K562 (cell line): Measurements from ENCODE around the gene RUVBL1. TPM values are rescaled to one million over a fixed set of nuclear protein-coding genes. Genes with fewer than 3 reads are reported as not detected.

Experiments
- CTCF ChIP-seq, 3 experiments: IDR thresholded peaks in 2 of 3; conservative IDR thresholded peaks in 1 of 3; 2 replicates each; pipeline ENCODE4 v1.5.1; 2011 to 2012; ENCODE audit warnings: low read length in 3 of 3, mild to moderate bottlenecking in 3 of 3, control low read depth in 2 of 3, improper control_type of control experiment in 1 of 3, inconsistent platforms in 1 of 3, low read depth in 1 of 3, mixed read lengths in 1 of 3, moderate library complexity in 1 of 3; ENCODE audit not compliant: insufficient read depth in 2 of 3
- CTCFL ChIP-seq: IDR thresholded peaks from 2 replicates; pipeline ENCODE4 v1.6.1; 2011; ENCODE audit warnings: borderline replicate concordance, low read depth, mild to moderate bottlenecking, moderate library complexity, low read length; ENCODE audit not compliant: insufficient read depth, poor library complexity, severe bottlenecking
- GMEB1 ChIP-seq: fragments of 250-450 bp; sonication (Bioruptor Pico); IDR thresholded peaks from 2 replicates; pipeline ENCODE4 v1.4.0; 2020; ENCODE audit warnings: mild to moderate bottlenecking
- HMG20A ChIP-seq: fragments of 450-650 bp; formaldehyde crosslinking; conservative IDR thresholded peaks from 2 replicates; pipeline ENCODE4 v1.4.0; 2020; ENCODE audit warnings: mild to moderate bottlenecking, mixed read lengths
- LCOR ChIP-seq: sonication (generic); formaldehyde crosslinking; IDR thresholded peaks from 2 replicates; pipeline ENCODE4 v1.8.0; 2022; ENCODE audit warnings: mild to moderate bottlenecking, missing genetic modification reagents
- MAFG ChIP-seq: fragments of 450-650 bp; conservative IDR thresholded peaks from 2 replicates; pipeline ENCODE4 v1.6.1; 2016; ENCODE audit warnings: missing genetic modification characterization, missing compliant biosample characterization
- MAZ ChIP-seq, 2 experiments: fragments of 450-650 bp in 1 of 2; sonication (generic) in 1 of 2; formaldehyde crosslinking; IDR thresholded peaks in 1 of 2; conservative IDR thresholded peaks in 1 of 2; 2 replicates each; pipeline versions ENCODE4 v1.4.0 to v1.5.0; 2020; ENCODE audit warnings: mild to moderate bottlenecking in 1 of 2, missing genetic modification reagents in 1 of 2
- NFIX ChIP-seq: fragments of 250-450 bp; sonication (Bioruptor Pico); IDR thresholded peaks from 2 replicates; pipeline ENCODE4 v1.4.0; 2020; ENCODE audit warnings: low read depth, mild to moderate bottlenecking, moderate library complexity
- NONO ChIP-seq, 2 experiments: fragments of 200-400 bp in 1 of 2; fragments of 450-650 bp in 1 of 2; formaldehyde crosslinking in 1 of 2; IDR thresholded peaks; 2 replicates each; pipeline ENCODE4 v1.6.1; 2017; ENCODE audit warnings: low read depth in 2 of 2, mild to moderate bottlenecking in 2 of 2, moderate library complexity in 2 of 2, low read length in 1 of 2
- SAFB ChIP-seq: fragments of 200-400 bp; formaldehyde crosslinking; IDR thresholded peaks from 2 replicates; pipeline ENCODE4 v1.6.1; 2017; ENCODE audit warnings: low read depth, low read length, borderline replicate concordance
- STAT6 ChIP-seq: sonication (generic); formaldehyde crosslinking; IDR thresholded peaks from 2 replicates; pipeline ENCODE4 v1.8.1; 2023; ENCODE audit warnings: mild to moderate bottlenecking, missing genetic modification reagents
- TARDBP ChIP-seq: fragments of 450-650 bp; IDR thresholded peaks from 2 replicates; pipeline ENCODE4 v1.6.1; 2016
- TGIF2 ChIP-seq: sonication (generic); formaldehyde crosslinking; IDR thresholded peaks from 2 replicates; pipeline ENCODE4 v1.8.1; 2022; ENCODE audit warnings: mild to moderate bottlenecking, missing genetic modification reagents, moderate library complexity
- XRCC5 ChIP-seq: fragments of 200-400 bp; formaldehyde crosslinking; IDR thresholded peaks from 2 replicates; pipeline ENCODE4 v1.6.1; 2017; ENCODE audit warnings: low read depth, mild to moderate bottlenecking, low read length
- ZFX ChIP-seq: sonication (generic); formaldehyde crosslinking; IDR thresholded peaks from 2 replicates; pipeline ENCODE4 v1.8.0; 2022; ENCODE audit warnings: mild to moderate bottlenecking, missing genetic modification reagents, moderate library complexity
- ZNF143 ChIP-seq: sonication (generic); formaldehyde crosslinking; IDR thresholded peaks from 2 replicates; pipeline ENCODE4 v1.9.0; 2022; ENCODE audit warnings: mild to moderate bottlenecking, missing genetic modification reagents
- ZNF263 ChIP-seq: sonication (generic); formaldehyde crosslinking; IDR thresholded peaks from 2 replicates; pipeline ENCODE4 v1.8.0; 2022; ENCODE audit warnings: mild to moderate bottlenecking, missing genetic modification reagents, borderline replicate concordance
- polyA plus RNA-seq, 8 experiments: library from polyadenylated mRNA; depleted of rRNA in 4 of 8; stranded (reverse) in 5 of 8; unstranded in 3 of 8; fragments of >200 nt; fragmentation: Nextera tagmentation in 2 of 8; fragmentation: Illumina TruSeq in 1 of 8; extraction: Ambion mirVana in 2 of 8; extraction: Trizol in 1 of 8; gene quantifications; 2 replicates each; pipeline versions ENCODE4 v1.2.1 to v1.2.3, GENCODE V29; 2011 to 2014; ENCODE audit warnings: inconsistent platforms in 1 of 8, missing spikeins in 1 of 8
- total RNA-seq, 7 experiments: library from RNA; depleted of rRNA in 6 of 7; stranded (reverse); fragments of >200 nt in 6 of 7; fragmentation: Illumina TruSeq in 2 of 7; extraction: Trizol in 2 of 7; gene quantifications; 2 replicates each; pipeline versions ENCODE4 v1.2.1 to v1.2.3, GENCODE V29; 2011 to 2021; ENCODE audit warnings: low replicate concordance in 1 of 7

Gene RUVBL1
- total and polyA plus RNA-seq, 9 of the 15 experiments (the other 6 are each of a cell fraction or from before 2014, with no cell fraction given): 20.7 to 147 (median 113) TPM

- TF ChIP-seq NFIX (no peak), GMEB1 (peak; percentile 66), SAFB (peak; percentile 89), TGIF2 (no peak), ZNF263 (0 out of 2 replicates have a peak, but pooled peaks have one; percentile 28), CTCFL (peak; percentile 91), TARDBP (0 out of 2 replicates have a peak, but pooled peaks have one; percentile 38), XRCC5 (peak; percentile 84; the same call in 1 of the 2 replicates), ZFX (peak; percentile 80), LCOR (peak; percentile 29; the same call in 1 of the 2 replicates), NONO (IDR thresholded peaks at IDR 0.05; ENCODE audit: low read depth in 2 of 2, low read length in 1 of 2) (peak in 1 of 2 experiments; percentile 70; a peak in 1 of 4 replicates), MAFG (tag) (no peak), MAZ (CRISPR knock-in tag; conservative IDR thresholded peaks at IDR 0.05 in 1 of 2, IDR thresholded peaks at IDR 0.05 in 1 of 2) (peak; percentile 64 to 90), HMG20A (no peak), ZNF143 (CRISPR knock-in tag) (no peak), STAT6 (CRISPR knock-in tag) (no peak; the same call in 1 of the 2 replicates), CTCF (IDR thresholded peaks at IDR 0.05 in 2 of 3, conservative IDR thresholded peaks at IDR 0.05 in 1 of 3; ENCODE audit: insufficient read depth in 2 of 3, low read depth in 1 of 3, low read length in 3 of 3) (peak; percentile 78 to 92 (median 85))
These were observed 47.8 kb downstream of the RUVBL1 start (continued) for GRCh38 chr3:128075522-128076482.
